ENCODE results near the gene CH25H.

CH25H gene

DNA sequence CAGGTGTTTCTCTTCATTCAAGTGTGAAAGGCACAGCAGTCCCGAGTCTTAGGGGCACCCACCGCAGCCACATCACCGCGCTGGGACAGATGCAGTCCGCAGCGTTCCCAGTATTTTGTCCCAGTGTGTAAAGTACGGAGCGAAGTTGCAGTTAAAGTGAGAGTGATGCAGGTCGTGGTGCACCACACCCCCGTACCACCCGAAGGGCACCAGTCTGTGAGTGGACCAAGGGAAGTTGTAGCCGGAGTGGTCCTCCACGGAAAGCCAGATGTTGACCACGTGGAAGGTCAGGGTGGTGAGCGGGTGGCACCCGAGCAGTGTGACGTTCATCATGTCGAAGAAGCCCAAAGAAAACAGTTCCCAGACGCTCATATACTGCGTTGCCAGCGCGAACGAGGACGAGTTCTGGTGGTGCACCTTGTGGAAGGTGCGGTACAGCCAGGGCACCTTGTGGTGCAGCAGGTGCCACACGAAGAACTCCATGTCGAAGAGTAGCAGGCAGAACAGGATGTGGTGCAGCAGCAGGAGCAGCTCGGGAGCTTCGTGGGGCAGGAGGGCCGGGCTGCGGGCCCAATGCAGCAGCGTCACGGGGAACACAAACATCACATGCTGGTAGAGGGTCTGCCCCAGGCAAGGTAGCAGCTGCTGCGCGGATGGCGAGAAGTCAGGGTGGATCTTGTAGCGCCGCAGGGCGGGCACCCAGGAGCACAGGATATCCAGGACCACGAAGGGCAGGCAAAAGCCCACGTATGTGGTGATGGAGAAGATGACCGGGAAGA lies 526 bp downstream of the CH25H start:
- TF ChIP-seq CREB1 (IDR thresholded peaks at IDR 0.05; ENCODE audit: low read depth) (no peak), NFIC (IDR thresholded peaks at IDR 0.05) (no peak), TEAD4 (IDR thresholded peaks at IDR 0.05) (no peak), TAF1 (IDR thresholded peaks at IDR 0.05; ENCODE audit: low read depth) (no peak), USF1 (IDR thresholded peaks at IDR 0.05) (no peak), MAX (IDR thresholded peaks at IDR 0.05) (no peak), YY1 (IDR thresholded peaks at IDR 0.05; ENCODE audit: low read depth) (no peak), ZBTB7A (IDR thresholded peaks at IDR 0.05; ENCODE audit: low read depth) (no peak), RAD21 (IDR thresholded peaks at IDR 0.05; ENCODE audit: low read depth) (no peak), REST (IDR thresholded peaks at IDR 0.05; ENCODE audit: low read depth) (no peak), FOXM1 (IDR thresholded peaks at IDR 0.05; ENCODE audit: borderline replicate concordance, low read depth) (no peak), EP300 (IDR thresholded peaks at IDR 0.05; ENCODE audit: borderline replicate concordance) (no peak), EGR1 (IDR thresholded peaks at IDR 0.05) (no peak), CEBPB (IDR thresholded peaks at IDR 0.05) (no peak), TCF12 (IDR thresholded peaks at IDR 0.05; ENCODE audit: low read depth) (no peak)

GRCh38 chr10:89204621-89205185 lies 2.4 kb downstream of the CH25H start:
- no peak for TF ChIP-seq EGR1 (IDR thresholded peaks at IDR 0.05)
- TF ChIP-seq TEAD4 (IDR thresholded peaks at IDR 0.05): no peak
- no peak for TF ChIP-seq REST (IDR thresholded peaks at IDR 0.05; ENCODE audit: low read depth)
- TF ChIP-seq TCF12 (IDR thresholded peaks at IDR 0.05; ENCODE audit: low read depth): no peak
- TF ChIP-seq CEBPB (IDR thresholded peaks at IDR 0.05): no peak
- no peak for TF ChIP-seq EP300 (IDR thresholded peaks at IDR 0.05; ENCODE audit: borderline replicate concordance)
- TF ChIP-seq MAX (IDR thresholded peaks at IDR 0.05): no peak
- TF ChIP-seq ZBTB7A (IDR thresholded peaks at IDR 0.05; ENCODE audit: low read depth): no peak
- no peak for TF ChIP-seq NFIC (IDR thresholded peaks at IDR 0.05)
- no peak for TF ChIP-seq YY1 (IDR thresholded peaks at IDR 0.05; ENCODE audit: low read depth)
- TF ChIP-seq FOXM1 (IDR thresholded peaks at IDR 0.05; ENCODE audit: borderline replicate concordance, low read depth): no peak
- no peak for TF ChIP-seq TAF1 (IDR thresholded peaks at IDR 0.05; ENCODE audit: low read depth)
- no peak for TF ChIP-seq RAD21 (IDR thresholded peaks at IDR 0.05; ENCODE audit: low read depth)
- TF ChIP-seq USF1 (IDR thresholded peaks at IDR 0.05): no peak
- TF ChIP-seq CREB1 (IDR thresholded peaks at IDR 0.05; ENCODE audit: low read depth): no peak

- no peak for TF ChIP-seq REST (IDR thresholded peaks at IDR 0.05; ENCODE audit: low read depth)
- no peak for TF ChIP-seq CEBPB (IDR thresholded peaks at IDR 0.05)
- no peak for TF ChIP-seq TCF12 (IDR thresholded peaks at IDR 0.05; ENCODE audit: low read depth)
- TF ChIP-seq TEAD4 (IDR thresholded peaks at IDR 0.05): no peak
- no peak for TF ChIP-seq EGR1 (IDR thresholded peaks at IDR 0.05)
- TF ChIP-seq NFIC (IDR thresholded peaks at IDR 0.05): no peak
These were observed 3.9 kb downstream of the CH25H start for GRCh38 chr10:89203237-89203636.

GRCh38 chr10:89202033-89202425 lies 5.1 kb downstream of the CH25H start:
- TF ChIP-seq TCF12 (IDR thresholded peaks at IDR 0.05; ENCODE audit: low read depth) (no peak), NFIC (IDR thresholded peaks at IDR 0.05) (no peak), REST (IDR thresholded peaks at IDR 0.05; ENCODE audit: low read depth) (no peak), CREB1 (IDR thresholded peaks at IDR 0.05; ENCODE audit: low read depth) (no peak), USF1 (IDR thresholded peaks at IDR 0.05) (no peak), YY1 (IDR thresholded peaks at IDR 0.05; ENCODE audit: low read depth) (no peak)
